Endothelial cell of umbilical vein (primary cell): ENCODE data around the gene RIPK3. TPM values are rescaled to one million over a fixed set of nuclear protein-coding genes. Genes with fewer than 3 reads are reported as not detected.
A peak's percentile ranks its signal among the peaks of the same experiment; 100 is the strongest.

Experiments used
- Bru-seq: library from RNA; stranded (reverse); fragments of 400-500 nt; gene quantifications from one replicate; lab custom pipeline; 2021; lab: Mats Ljungman, UMichigan
- BruChase-seq, 2 experiments: library from RNA; stranded (reverse); fragments of 400-500 nt; gene quantifications; one replicate each; lab custom pipeline; 2021; lab: Mats Ljungman, UMichigan
- BruUV-seq: library from RNA; stranded (reverse); fragments of 400-500 nt; replicated peaks from 2 replicates; lab custom pipeline; 2021; lab: Mats Ljungman, UMichigan
- CTCF ChIA-PET: fragments of 300-600, 350-600 bp; sonication (Branson Sonifier 250); formaldehyde crosslinking; loops from one replicate; lab custom pipeline; 2021; ENCODE audit warnings: antibody characterized with exemption, inconsistent platforms; lab: Charles Lee
- POLR2A ChIA-PET: fragments of 300-600, 350-600 bp; sonication (Branson Sonifier 250); formaldehyde crosslinking; loops from one replicate; lab custom pipeline; 2021; ENCODE audit warnings: antibody characterized with exemption, inconsistent platforms; lab: Charles Lee
- DNase-seq: peaks from one replicate; pipeline ENCODE4 v3.0.0-alpha.2; 2011; ENCODE audit warnings: low read depth, low spot score
- FAIRE-seq: peaks from 2 replicates; lab custom pipeline; 2011; peaks lifted over from hg19 to GRCh38; lab: Jason Lieb, UNC
- H2AFZ ChIP-seq: 2 replicates; pipeline ENCODE4 v1.6.0; 2012; ENCODE audit warnings: low read depth, low read length, control low read depth, inconsistent platforms
- H3K27ac ChIP-seq: 2 replicates; pipeline ENCODE4 v1.5.1; 2011; ENCODE audit warnings: low read depth, mild to moderate bottlenecking, control low read depth, low read length, moderate library complexity; ENCODE audit not compliant: insufficient read depth
- H3K27me3 ChIP-seq, 2 experiments: 2 replicates each; pipeline versions ENCODE4 v1.6.0 to v1.6.1; 2011; ENCODE audit warnings: low read length in 2 of 2, mixed read lengths in 1 of 2; ENCODE audit not compliant: control insufficient read depth in 2 of 2, insufficient read depth in 2 of 2
- H3K36me3 ChIP-seq, 2 experiments: 2 replicates in 1 of 2; 3 replicates in 1 of 2; pipeline ENCODE4 v1.5.1; 2011; ENCODE audit warnings: low read length in 2 of 2, mild to moderate bottlenecking in 1 of 2, moderate library complexity in 1 of 2; ENCODE audit not compliant: control insufficient read depth in 2 of 2, insufficient read depth in 2 of 2; ENCODE audit errors: extremely low read depth in 1 of 2
- H3K4me1 ChIP-seq: 3 replicates; pipeline ENCODE4 v1.5.1; 2011; ENCODE audit warnings: mild to moderate bottlenecking, low read length; ENCODE audit not compliant: control insufficient read depth, insufficient read depth; ENCODE audit errors: extremely low read depth
- H3K4me2 ChIP-seq: 2 replicates; pipeline ENCODE4 v1.6.1; 2011; ENCODE audit warnings: low read length, control low read depth, mixed read lengths; ENCODE audit not compliant: insufficient read depth
- H3K4me3 ChIP-seq, 3 experiments: fragments of 200-600 bp in 1 of 3; sonication (generic), shearing (Covaris generic) in 1 of 3; replicated peaks in 1 of 3; 2 replicates each; pipeline ENCODE4 v1.5.1; 2011 to 2016; ENCODE audit warnings: control low read depth in 3 of 3, low read length in 3 of 3, mild to moderate bottlenecking in 2 of 3, inconsistent platforms in 1 of 3, low read depth in 1 of 3, moderate library complexity in 1 of 3; ENCODE audit not compliant: insufficient read depth in 1 of 3
- H3K79me2 ChIP-seq: 2 replicates; pipeline ENCODE4 v1.6.0; 2012; ENCODE audit warnings: low read length, inconsistent platforms; ENCODE audit not compliant: control insufficient read depth, insufficient read depth
- H3K9ac ChIP-seq: replicated peaks from 2 replicates; pipeline ENCODE3; 2011; ENCODE audit warnings: low read length, control low read depth; ENCODE audit not compliant: insufficient read depth; ENCODE audit errors: extremely low read depth
- H3K9me1 ChIP-seq: replicated peaks from 3 replicates; pipeline ENCODE4 v1.6.0; 2011; ENCODE audit warnings: mild to moderate bottlenecking, low read length; ENCODE audit not compliant: control insufficient read depth, insufficient read depth; ENCODE audit errors: extremely low read depth
- H3K9me3 ChIP-seq: replicated peaks from 2 replicates; pipeline ENCODE4 v1.5.1; 2012; ENCODE audit warnings: low read length, inconsistent platforms; ENCODE audit not compliant: control insufficient read depth, insufficient read depth
- H4K20me1 ChIP-seq: replicated peaks from 2 replicates; pipeline ENCODE3; 2011; ENCODE audit warnings: mild to moderate bottlenecking, low read length; ENCODE audit not compliant: control insufficient read depth, insufficient read depth; ENCODE audit errors: extremely low read depth
- EZH2 ChIP-seq: IDR thresholded peaks from 2 replicates; pipeline ENCODE4 v1.6.1; 2012; ENCODE audit warnings: borderline replicate concordance, low read depth, mild to moderate bottlenecking, moderate library complexity, low read length, inconsistent platforms; ENCODE audit not compliant: severe bottlenecking
- dilution Hi-C: fragments of 300-500 bp; cut with MboI; formaldehyde crosslinking; loops from one replicate; pipeline ENCODE4 v1.15.0; 2019; ENCODE audit warnings: low sequenced_read_pairs; ENCODE audit not compliant: extremely low pct_ligation_motif_present
- intact Hi-C: fragments of 100-400 bp; cut with micrococcal nuclease; formaldehyde crosslinking; loops from one replicate; pipeline ENCODE4 v1.10.0; 2022
- long read RNA-seq: library from polyadenylated mRNA; stranded (forward); transcript quantifications from one replicate; pipeline ENCODE4 v2.0.0, GENCODE V29; 2021
- polyA minus RNA-seq, 3 experiments: library from RNA; depleted of rRNA, polyadenylated mRNA; stranded (reverse); fragments of >200 nt; gene quantifications; 1 replicate in 1 of 3; 2 replicates in 2 of 3; pipeline ENCODE4 v1.2.3, GENCODE V29; 2011
- polyA plus RNA-seq, 4 experiments: library from polyadenylated mRNA; depleted of rRNA in 3 of 4; stranded (reverse) in 3 of 4; unstranded in 1 of 4; fragments of >200 nt; gene quantifications; 2 replicates each; pipeline versions ENCODE4 v1.2.1 to v1.2.3, GENCODE V29; 2011 to 2012; ENCODE audit warnings: missing spikeins in 1 of 4
- total RNA-seq: library from RNA; stranded (reverse); gene quantifications from 2 replicates; pipeline ENCODE4 v1.2.3, GENCODE V29; 2021
- TF ChIP-seq, protein P1 (sequence below), 2 donors: IDR thresholded peaks; 1 replicate in 1 of 2; 2 replicates in 1 of 2; pipeline ENCODE4 v1.5.1; 2011; ENCODE audit warnings: low read length in 2 of 2, mild to moderate bottlenecking in 2 of 2, moderate library complexity in 2 of 2, control low read depth in 1 of 2, inconsistent platforms in 1 of 2, low read depth in 1 of 2; ENCODE audit not compliant: insufficient read depth in 1 of 2; ENCODE audit errors: extremely low read depth in 1 of 2

The RIPK3 gene
- 5.1 and 9.0 TPM in 2 replicates for total RNA-seq
- 2.4 and 3.1 TPM in 2 replicates for polyA plus RNA-seq
- polyA plus RNA-seq (2011; cell fraction: cytosol; rRNA removed) = 1.7 and 1.8 TPM in 2 replicates
- polyA plus RNA-seq (2011; cell fraction: nucleus; rRNA removed) = 14.7 and 15.4 TPM in 2 replicates
- 1.4 and 2.6 TPM in 2 replicates for polyA plus RNA-seq (2012)
- 2.3 and 3.4 TPM in 2 replicates for polyA minus RNA-seq
- polyA minus RNA-seq (2011; cell fraction: cytosol; rRNA and poly(A)+ RNA removed) = not detected
- polyA minus RNA-seq (2011; cell fraction: nucleus; rRNA and poly(A)+ RNA removed) = 4.3 and 7.8 TPM in 2 replicates
- percentile 34 among the genes with signal in this experiment for Bru-seq, nascent RNA
- percentile 45 among the genes with signal in this experiment for BruChase-seq, experiment 1, labeled RNA remaining after a 6-hour chase
- BruChase-seq, experiment 2, labeled RNA remaining after a 2-hour chase = percentile 44 among the genes with signal in this experiment
- long read RNA-seq, transcript RIPK3-201 (10 exons, 1,930 nt) = major isoform, 11 of 16 reads
- long read RNA-seq, partial matches to known transcripts = 3 of 16 reads
- long read RNA-seq, other reads (novel, unspliced or antisense) = 0 of 16 reads

DNA sequence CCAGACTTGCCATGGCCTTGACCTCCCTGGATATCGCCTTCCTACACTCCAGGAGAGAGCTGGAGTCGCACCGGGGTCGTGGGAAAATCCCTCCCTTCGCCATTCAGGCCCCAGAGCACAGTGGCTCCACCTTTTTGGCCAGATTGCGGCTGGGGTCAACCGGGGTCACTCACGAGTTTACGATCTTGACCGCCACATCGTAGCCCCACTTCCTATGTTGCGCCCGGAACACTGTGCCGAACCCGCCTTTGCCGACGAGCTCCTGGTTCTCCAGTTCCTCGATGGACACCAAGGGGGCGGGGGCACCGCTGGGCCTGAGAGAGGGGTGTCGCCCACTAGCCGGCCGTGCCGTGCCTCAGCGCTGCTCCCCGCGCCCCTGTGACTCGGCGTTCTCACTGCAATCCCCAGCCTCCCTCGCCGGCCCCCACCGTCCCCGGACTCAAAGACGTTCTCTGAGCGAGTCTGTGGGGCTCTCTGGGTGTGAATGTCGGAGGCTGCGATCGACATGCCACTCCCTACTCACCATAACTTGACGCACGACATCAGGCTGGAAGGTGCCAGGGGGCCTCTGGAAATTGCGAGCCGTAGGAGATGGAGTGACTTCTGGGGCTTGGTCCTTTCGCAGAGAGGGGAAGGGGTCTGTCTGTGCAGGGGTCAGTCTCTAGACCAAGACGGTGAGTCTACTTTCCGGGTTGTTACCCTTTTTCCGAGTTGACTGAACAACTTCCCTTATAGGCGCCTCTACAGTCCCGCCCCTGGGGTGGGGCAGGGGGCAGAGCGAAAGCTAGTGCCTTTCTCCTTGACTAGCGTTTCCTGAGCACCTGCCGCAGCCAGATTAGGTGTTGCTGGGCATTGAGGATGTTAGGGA, at the start of gene RIPK3:
RIPK3 (minus strand) TSS at position 708 of the 868 bp plus-strand sequence; CDS start at position 543, 165 bp downstream.
- H3K9ac ChIP-seq = no peak within 1 kb of the TSS
- DNase-seq = peak; percentile 23

More for the DNA sequence above, at the start of gene RIPK3:
- no peaks in the 10 kb centered on the region for H3K9me1 ChIP-seq
- ChIA-PET CTCF (interaction anchor here (0.8 to 20.1 kb wide), 5 partner anchors 11 to 95 kb away, joined by 3 to 811 read pairs (median 4); partner anchors contain the start of genes CBLN3 and KHNYN), POLR2A (interaction anchor here (0.6 kb wide), 1 partner anchor 59 kb away, joined by 7 read pairs; the partner anchor contains the start of gene NYNRIN)
- TF ChIP-seq EZH2 = peak; percentile 30
- TF ChIP-seq, protein P1, sequence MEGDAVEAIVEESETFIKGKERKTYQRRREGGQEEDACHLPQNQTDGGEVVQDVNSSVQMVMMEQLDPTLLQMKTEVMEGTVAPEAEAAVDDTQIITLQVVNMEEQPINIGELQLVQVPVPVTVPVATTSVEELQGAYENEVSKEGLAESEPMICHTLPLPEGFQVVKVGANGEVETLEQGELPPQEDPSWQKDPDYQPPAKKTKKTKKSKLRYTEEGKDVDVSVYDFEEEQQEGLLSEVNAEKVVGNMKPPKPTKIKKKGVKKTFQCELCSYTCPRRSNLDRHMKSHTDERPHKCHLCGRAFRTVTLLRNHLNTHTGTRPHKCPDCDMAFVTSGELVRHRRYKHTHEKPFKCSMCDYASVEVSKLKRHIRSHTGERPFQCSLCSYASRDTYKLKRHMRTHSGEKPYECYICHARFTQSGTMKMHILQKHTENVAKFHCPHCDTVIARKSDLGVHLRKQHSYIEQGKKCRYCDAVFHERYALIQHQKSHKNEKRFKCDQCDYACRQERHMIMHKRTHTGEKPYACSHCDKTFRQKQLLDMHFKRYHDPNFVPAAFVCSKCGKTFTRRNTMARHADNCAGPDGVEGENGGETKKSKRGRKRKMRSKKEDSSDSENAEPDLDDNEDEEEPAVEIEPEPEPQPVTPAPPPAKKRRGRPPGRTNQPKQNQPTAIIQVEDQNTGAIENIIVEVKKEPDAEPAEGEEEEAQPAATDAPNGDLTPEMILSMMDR (IDR thresholded peaks at IDR 0.05; ENCODE audit: extremely low read depth in 1 of 2, insufficient read depth in 1 of 2, low read depth in 1 of 2, low read length in 2 of 2) = no peak
- no peak within 1 kb of the TSS for H3K27ac ChIP-seq
- H3K4me3 ChIP-seq = peak within 1 kb of the TSS in 2 of 3 experiments; percentile 5 to 24
- BruUV-seq = no TSS peak
- peaks cover 24% of the 10 kb centered on the region for H3K4me1 ChIP-seq
- no peaks in the 10 kb centered on the region for H3K9me3 ChIP-seq
- no peaks in the 10 kb centered on the region for H3K79me2 ChIP-seq
- peak; percentile 67 for FAIRE-seq
- no peaks in the 10 kb centered on the region for H4K20me1 ChIP-seq
- dilution Hi-C loops = no loop called here
- peak within 1 kb of the TSS; percentile 73 for H2AFZ ChIP-seq
- intact Hi-C loops = loop anchor here (1.0 kb wide), 1 partner anchor 73 kb away; no protein-coding TSS in a partner anchor
- H3K27me3 ChIP-seq = peaks cover 5 to 9% of the 10 kb centered on the region in 2 experiments
- H3K36me3 ChIP-seq = no peaks in the 10 kb centered on the region
- H3K4me2 ChIP-seq = peak within 1 kb of the TSS; percentile 40
